Mucosa of descending colon (tissue), 3 donors: ENCODE measurements around the gene TLR6. TPM values are rescaled to one million over a fixed set of nuclear protein-coding genes. Genes with fewer than 3 reads are reported as not detected.
A peak's percentile ranks its signal among the peaks of the same experiment; 100 is the strongest.

ENCODE experiments used
- ATAC-seq: fragments of 200-7000 bp; cut with Tn5 transposase; one replicate; pipeline ENCODE4 v1.9.1; 2020; ENCODE audit warnings: mild to moderate bottlenecking, moderate library complexity
- DNase-seq, 3 donors: peaks; one replicate each; pipeline ENCODE4 v3.0.0-alpha.2; 2020
- H3K36me3 ChIP-seq: fragments of 200-600 bp; one replicate; pipeline ENCODE4 v1.8.0; 2021; ENCODE audit warnings: low read depth, mild to moderate bottlenecking
- H3K4me1 ChIP-seq: fragments of 200-600 bp; one replicate; pipeline ENCODE4 v1.8.0; 2021; ENCODE audit warnings: low read depth, mild to moderate bottlenecking
- H3K4me3 ChIP-seq: fragments of 200-600 bp; one replicate; pipeline ENCODE4 v1.8.0; 2021; ENCODE audit warnings: mild to moderate bottlenecking
- H3K9me3 ChIP-seq: fragments of 200-600 bp; one replicate; pipeline ENCODE4 v1.8.0; 2021; ENCODE audit warnings: mild to moderate bottlenecking
- CTCF ChIP-seq: fragments of 200-600 bp; IDR thresholded peaks from one replicate; pipeline ENCODE4 v1.8.0; 2022; ENCODE audit warnings: antibody characterized with exemption, mild to moderate bottlenecking
- intact Hi-C, 2 donors: fragments of 100-400 bp; cut with DNase I in 1 of 2; cut with micrococcal nuclease in 1 of 2; formaldehyde crosslinking; loops; one replicate each; pipeline versions ENCODE4 v1.11.0 to v1.11.1; 2022; cut with DNase I, micrococcal nuclease
- total RNA-seq, 3 donors: library from RNA; stranded (reverse); fragmentation: NEBNext Ultra II Directional in 2 of 3; extraction: Animal tissue kit (Norgen Biotek cat#: 25700) in 2 of 3; gene quantifications; one replicate each; pipeline versions ENCODE4 v1.2.1 to v1.2.4, GENCODE V29; 2021 to 2023
- donor health status: DM: no; HTN: no; CAD: no; lungs with moderate emphysema.
- donor health status: DM: no; HTN: no; CAD: no.
- donor health status: DM: no; HTN: yes; CAD: no.

The TLR6 gene
- total RNA-seq, 3 donors from 2014 or later, result 1.3 to 3.6 (median 2.3) TPM

GRCh38 chr4:38837849-38838248 is 18.8 kb downstream of the TLR6 start:
- intact Hi-C loops, result no loop called here
- DNase-seq (no peak), ATAC-seq (no peak)
- Histone ChIP-seq H3K4me1 (no peaks in the 10 kb centered on the region), H3K9me3 (peaks cover 7% of the 10 kb centered on the region), H3K4me3 (no peak overlapping the region), H3K36me3 (no peaks in the 10 kb centered on the region)
- no peak for TF ChIP-seq CTCF

- ATAC-seq, result no peak
- no peak for DNase-seq
- Histone ChIP-seq H3K9me3 (peaks cover 7% of the 10 kb centered on the region), H3K4me3 (no peak overlapping the region), H3K4me1 (no peaks in the 10 kb centered on the region), H3K36me3 (no peaks in the 10 kb centered on the region)
- TF ChIP-seq CTCF, result no peak
- intact Hi-C loops, result no loop called here
Observed at GRCh38 chr4:38837334-38837733, 19.3 kb downstream of the TLR6 start.

- Histone ChIP-seq H3K9me3 (peaks cover 7% of the 10 kb centered on the region), H3K4me3 (no peak overlapping the region), H3K4me1 (no peaks in the 10 kb centered on the region), H3K36me3 (no peaks in the 10 kb centered on the region)
- no peak for ATAC-seq
- TF ChIP-seq CTCF, result no peak
- no peak for DNase-seq
- intact Hi-C loops, result no loop called here
Observed at GRCh38 chr4:38834570-38834969, 22.0 kb downstream of the TLR6 start.

- H3K9me3 ChIP-seq, result peaks cover 7% of the 10 kb centered on the region
- H3K4me3 ChIP-seq, result no peak overlapping the region
- no peaks in the 10 kb centered on the region for H3K4me1 ChIP-seq
- TF ChIP-seq CTCF, result no peak
- no peak for DNase-seq
- intact Hi-C loops, result no loop called here
- no peaks in the 10 kb centered on the region for H3K36me3 ChIP-seq
- ATAC-seq, result peak; percentile 39
Observed at GRCh38 chr4:38832624-38833528, 23.7 kb downstream of the TLR6 start.

GRCh38 chr4:38832206-38832605 is 24.4 kb downstream of the TLR6 start:
- DNase-seq (no peak), ATAC-seq (no peak)
- Histone ChIP-seq H3K4me1 (no peaks in the 10 kb centered on the region), H3K9me3 (peaks cover 7% of the 10 kb centered on the region), H3K36me3 (no peaks in the 10 kb centered on the region), H3K4me3 (no peak overlapping the region)
- no peak for TF ChIP-seq CTCF
- intact Hi-C loops, result no loop called here
